GM19397 (cell line): ENCODE measurements around the gene RNF217.
"Not testable (repeated sequence)": the region's sequence is repeated elsewhere in the genome, so short reads cannot be mapped to it uniquely, and the experiment has no call there.

Experiments
- ATAC-seq: cut with Tn5 transposase; IDR thresholded peaks from one replicate; pipeline ENCODE4 v1.9.1; 2021; ENCODE audit warnings: mild to moderate bottlenecking, moderate library complexity; ENCODE audit not compliant: unreplicated experiment

The RNF217 gene

GRCh38 chr6:124962639-124963415 is 590 bp downstream of the RNF217 start:
- ATAC-seq, result peak; percentile 47

GRCh38 chr6:124963416-124963785 is 1.2 kb downstream of the RNF217 start:
- ATAC-seq, result no peak

GRCh38 chr6:124963831-124964763 is 1.9 kb downstream of the RNF217 start:
- ATAC-seq, result no peak

GRCh38 chr6:124964764-124965105 is 2.5 kb downstream of the RNF217 start:
- ATAC-seq, result no peak

GRCh38 chr6:124965424-124965850 is 3.2 kb downstream of the RNF217 start:
- not testable (repeated sequence) for ATAC-seq

GRCh38 chr6:124967444-124967843 is 5.2 kb downstream of the RNF217 start:
- ATAC-seq, result no peak

- no peak for ATAC-seq
Observed at GRCh38 chr6:124968401-124968800, 6.2 kb downstream of the RNF217 start.

GRCh38 chr6:124970243-124970642 is 8.0 kb downstream of the RNF217 start:
- ATAC-seq, result no peak

- ATAC-seq, result no peak
Observed at GRCh38 chr6:124970763-124971162, 8.5 kb downstream of the RNF217 start.

GRCh38 chr6:124973780-124974179 is 11.5 kb downstream of the RNF217 start:
- no peak for ATAC-seq

- no peak for ATAC-seq
Observed at GRCh38 chr6:124974771-124975377, 12.6 kb downstream of the RNF217 start.

GRCh38 chr6:124977067-124977908 is 15.1 kb downstream of the RNF217 start:
- ATAC-seq, result no peak

GRCh38 chr6:124978451-124979293 is 16.4 kb downstream of the RNF217 start:
- no peak for ATAC-seq

GRCh38 chr6:124979294-124979678 is 17.0 kb downstream of the RNF217 start:
- ATAC-seq, result no peak

GRCh38 chr6:124982669-124983068 is 20.4 kb downstream of the RNF217 start:
- ATAC-seq, result no peak

- peak; percentile 51 for ATAC-seq
Observed at GRCh38 chr6:124983383-124984083, 21.3 kb downstream of the RNF217 start.

GRCh38 chr6:124984668-124985338 is 22.6 kb downstream of the RNF217 start:
- no peak for ATAC-seq

GRCh38 chr6:124986164-124986563 is 23.9 kb downstream of the RNF217 start:
- no peak for ATAC-seq

GRCh38 chr6:124987291-124987690 is 25.1 kb downstream of the RNF217 start:
- no peak for ATAC-seq
